ENCODE measurements around the gene SNCA.

The SNCA gene

GRCh38 chr4:89753601-89754066, 83.3 kb downstream of the SNCA start:
- TF ChIP-seq USF1 (IDR thresholded peaks at IDR 0.05) (no peak), RAD21 (IDR thresholded peaks at IDR 0.05; ENCODE audit: low read depth) (peak; percentile 5; the same call in 1 of the 2 replicates), TCF12 (IDR thresholded peaks at IDR 0.05; ENCODE audit: low read depth) (peak; percentile 77), ZBTB7A (IDR thresholded peaks at IDR 0.05; ENCODE audit: low read depth) (no peak), TEAD4 (IDR thresholded peaks at IDR 0.05) (peak; percentile 93), FOXM1 (IDR thresholded peaks at IDR 0.05; ENCODE audit: borderline replicate concordance, low read depth) (peak; percentile 62; the same call in 1 of the 2 replicates), CEBPB (IDR thresholded peaks at IDR 0.05) (peak; percentile 92), TAF1 (IDR thresholded peaks at IDR 0.05; ENCODE audit: low read depth) (no peak), CREB1 (IDR thresholded peaks at IDR 0.05; ENCODE audit: low read depth) (no peak), YY1 (IDR thresholded peaks at IDR 0.05; ENCODE audit: low read depth) (no peak), EP300 (IDR thresholded peaks at IDR 0.05; ENCODE audit: borderline replicate concordance) (peak; percentile 74; the same call in 1 of the 2 replicates), NFIC (IDR thresholded peaks at IDR 0.05) (peak; percentile 70), EGR1 (IDR thresholded peaks at IDR 0.05) (no peak)
- TF ChIP-seq, protein P1, sequence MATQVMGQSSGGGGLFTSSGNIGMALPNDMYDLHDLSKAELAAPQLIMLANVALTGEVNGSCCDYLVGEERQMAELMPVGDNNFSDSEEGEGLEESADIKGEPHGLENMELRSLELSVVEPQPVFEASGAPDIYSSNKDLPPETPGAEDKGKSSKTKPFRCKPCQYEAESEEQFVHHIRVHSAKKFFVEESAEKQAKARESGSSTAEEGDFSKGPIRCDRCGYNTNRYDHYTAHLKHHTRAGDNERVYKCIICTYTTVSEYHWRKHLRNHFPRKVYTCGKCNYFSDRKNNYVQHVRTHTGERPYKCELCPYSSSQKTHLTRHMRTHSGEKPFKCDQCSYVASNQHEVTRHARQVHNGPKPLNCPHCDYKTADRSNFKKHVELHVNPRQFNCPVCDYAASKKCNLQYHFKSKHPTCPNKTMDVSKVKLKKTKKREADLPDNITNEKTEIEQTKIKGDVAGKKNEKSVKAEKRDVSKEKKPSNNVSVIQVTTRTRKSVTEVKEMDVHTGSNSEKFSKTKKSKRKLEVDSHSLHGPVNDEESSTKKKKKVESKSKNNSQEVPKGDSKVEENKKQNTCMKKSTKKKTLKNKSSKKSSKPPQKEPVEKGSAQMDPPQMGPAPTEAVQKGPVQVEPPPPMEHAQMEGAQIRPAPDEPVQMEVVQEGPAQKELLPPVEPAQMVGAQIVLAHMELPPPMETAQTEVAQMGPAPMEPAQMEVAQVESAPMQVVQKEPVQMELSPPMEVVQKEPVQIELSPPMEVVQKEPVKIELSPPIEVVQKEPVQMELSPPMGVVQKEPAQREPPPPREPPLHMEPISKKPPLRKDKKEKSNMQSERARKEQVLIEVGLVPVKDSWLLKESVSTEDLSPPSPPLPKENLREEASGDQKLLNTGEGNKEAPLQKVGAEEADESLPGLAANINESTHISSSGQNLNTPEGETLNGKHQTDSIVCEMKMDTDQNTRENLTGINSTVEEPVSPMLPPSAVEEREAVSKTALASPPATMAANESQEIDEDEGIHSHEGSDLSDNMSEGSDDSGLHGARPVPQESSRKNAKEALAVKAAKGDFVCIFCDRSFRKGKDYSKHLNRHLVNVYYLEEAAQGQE (IDR thresholded peaks at IDR 0.05; ENCODE audit: low read depth) = no peak
- TF ChIP-seq, protein P2, sequence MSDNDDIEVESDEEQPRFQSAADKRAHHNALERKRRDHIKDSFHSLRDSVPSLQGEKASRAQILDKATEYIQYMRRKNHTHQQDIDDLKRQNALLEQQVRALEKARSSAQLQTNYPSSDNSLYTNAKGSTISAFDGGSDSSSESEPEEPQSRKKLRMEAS (IDR thresholded peaks at IDR 0.05) = 0 out of 2 replicates have a peak, but pooled peaks have one; percentile 22

DNA sequence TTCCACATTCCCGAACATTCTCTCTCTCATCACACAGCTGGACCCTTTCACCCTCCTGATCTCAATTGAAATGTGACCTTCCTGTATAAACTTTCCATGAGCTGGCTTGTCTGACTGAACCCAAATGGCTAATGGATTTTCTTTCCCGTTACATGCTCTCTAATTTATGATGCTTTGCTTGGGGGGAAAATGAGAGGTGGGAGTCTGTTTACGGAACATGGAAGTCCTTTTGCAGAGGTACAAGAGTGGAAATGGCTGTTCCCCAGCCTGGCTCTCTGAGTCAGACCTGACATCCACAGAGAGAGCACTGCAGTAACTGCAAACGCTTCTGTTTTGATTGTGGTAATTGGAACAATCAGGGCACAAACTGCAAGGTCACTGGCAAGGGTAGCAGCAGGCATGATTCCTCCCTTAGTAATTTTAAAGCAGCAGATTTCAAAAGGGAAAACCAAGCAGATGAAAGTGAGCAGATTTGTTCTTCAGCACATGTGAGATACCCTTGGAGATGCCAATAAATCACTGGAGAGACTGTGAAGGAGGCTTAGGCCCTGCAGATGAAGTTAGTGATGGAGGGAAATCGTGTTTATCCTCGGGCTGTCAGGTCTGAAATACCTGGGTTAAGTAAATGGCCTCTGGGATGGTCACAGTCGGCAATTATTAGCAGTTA, 83.9 kb downstream of the SNCA start:
- TF ChIP-seq, protein P2 (IDR thresholded peaks at IDR 0.05) = no peak
- TF ChIP-seq, protein P1 (IDR thresholded peaks at IDR 0.05; ENCODE audit: low read depth) = no peak
- TF ChIP-seq FOXM1 (IDR thresholded peaks at IDR 0.05; ENCODE audit: borderline replicate concordance, low read depth) (no peak), YY1 (IDR thresholded peaks at IDR 0.05; ENCODE audit: low read depth) (no peak), NFIC (IDR thresholded peaks at IDR 0.05) (no peak), EGR1 (IDR thresholded peaks at IDR 0.05) (no peak)

- TF ChIP-seq TEAD4 (IDR thresholded peaks at IDR 0.05) (no peak), EGR1 (IDR thresholded peaks at IDR 0.05) (no peak), YY1 (IDR thresholded peaks at IDR 0.05; ENCODE audit: low read depth) (no peak), RAD21 (IDR thresholded peaks at IDR 0.05; ENCODE audit: low read depth) (no peak), FOXM1 (IDR thresholded peaks at IDR 0.05; ENCODE audit: borderline replicate concordance, low read depth) (no peak), TAF1 (IDR thresholded peaks at IDR 0.05; ENCODE audit: low read depth) (no peak), EP300 (IDR thresholded peaks at IDR 0.05; ENCODE audit: borderline replicate concordance) (no peak), CEBPB (IDR thresholded peaks at IDR 0.05) (no peak), CREB1 (IDR thresholded peaks at IDR 0.05; ENCODE audit: low read depth) (no peak)
- TF ChIP-seq, protein P1 (IDR thresholded peaks at IDR 0.05; ENCODE audit: low read depth) = no peak
Measured at GRCh38 chr4:89751416-89751815, 85.5 kb downstream of the SNCA start.

GRCh38 chr4:89746377-89746776, 90.6 kb downstream of the SNCA start:
- no peak for TF ChIP-seq CEBPB (IDR thresholded peaks at IDR 0.05)
- TF ChIP-seq, protein P1 (IDR thresholded peaks at IDR 0.05; ENCODE audit: low read depth) = no peak
- TF ChIP-seq CREB1 (IDR thresholded peaks at IDR 0.05; ENCODE audit: low read depth) = no peak
- no peak for TF ChIP-seq ZBTB7A (IDR thresholded peaks at IDR 0.05; ENCODE audit: low read depth)
- TF ChIP-seq, protein P2 (IDR thresholded peaks at IDR 0.05) = no peak
- no peak for TF ChIP-seq NFIC (IDR thresholded peaks at IDR 0.05)
- TF ChIP-seq TEAD4 (IDR thresholded peaks at IDR 0.05) = no peak
- no peak for TF ChIP-seq USF1 (IDR thresholded peaks at IDR 0.05)
- no peak for TF ChIP-seq RAD21 (IDR thresholded peaks at IDR 0.05; ENCODE audit: low read depth)
- TF ChIP-seq TAF1 (IDR thresholded peaks at IDR 0.05; ENCODE audit: low read depth) = no peak
- TF ChIP-seq EGR1 (IDR thresholded peaks at IDR 0.05) = no peak
- TF ChIP-seq YY1 (IDR thresholded peaks at IDR 0.05; ENCODE audit: low read depth) = no peak
- TF ChIP-seq EP300 (IDR thresholded peaks at IDR 0.05; ENCODE audit: borderline replicate concordance) = no peak
